Measurements from ENCODE around the gene DZIP1L.

Gene DZIP1L

DNA sequence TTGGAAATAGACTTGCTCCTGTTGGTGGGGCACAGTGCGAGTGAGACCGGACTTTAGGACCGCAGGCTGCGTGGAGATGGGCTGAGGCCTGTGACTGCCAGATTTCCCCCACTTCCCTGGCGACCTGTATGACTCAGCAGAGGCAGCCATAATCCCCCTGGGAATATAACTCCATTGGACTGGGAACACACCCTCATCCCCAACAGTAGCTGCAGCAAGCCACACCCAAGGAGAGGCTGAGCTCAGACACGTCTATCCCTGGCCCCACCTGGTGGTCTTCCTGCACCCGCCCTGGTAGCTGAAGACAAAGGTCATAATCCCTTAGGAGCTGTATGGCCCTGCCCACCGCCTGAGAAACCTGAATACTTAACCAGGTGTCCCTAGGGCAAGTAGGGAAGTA is 42.6 kb downstream of the DZIP1L start:
- TF ChIP-seq, protein P1, sequence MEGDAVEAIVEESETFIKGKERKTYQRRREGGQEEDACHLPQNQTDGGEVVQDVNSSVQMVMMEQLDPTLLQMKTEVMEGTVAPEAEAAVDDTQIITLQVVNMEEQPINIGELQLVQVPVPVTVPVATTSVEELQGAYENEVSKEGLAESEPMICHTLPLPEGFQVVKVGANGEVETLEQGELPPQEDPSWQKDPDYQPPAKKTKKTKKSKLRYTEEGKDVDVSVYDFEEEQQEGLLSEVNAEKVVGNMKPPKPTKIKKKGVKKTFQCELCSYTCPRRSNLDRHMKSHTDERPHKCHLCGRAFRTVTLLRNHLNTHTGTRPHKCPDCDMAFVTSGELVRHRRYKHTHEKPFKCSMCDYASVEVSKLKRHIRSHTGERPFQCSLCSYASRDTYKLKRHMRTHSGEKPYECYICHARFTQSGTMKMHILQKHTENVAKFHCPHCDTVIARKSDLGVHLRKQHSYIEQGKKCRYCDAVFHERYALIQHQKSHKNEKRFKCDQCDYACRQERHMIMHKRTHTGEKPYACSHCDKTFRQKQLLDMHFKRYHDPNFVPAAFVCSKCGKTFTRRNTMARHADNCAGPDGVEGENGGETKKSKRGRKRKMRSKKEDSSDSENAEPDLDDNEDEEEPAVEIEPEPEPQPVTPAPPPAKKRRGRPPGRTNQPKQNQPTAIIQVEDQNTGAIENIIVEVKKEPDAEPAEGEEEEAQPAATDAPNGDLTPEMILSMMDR (IDR thresholded peaks at IDR 0.05; ENCODE audit: low read depth, low read length) = no peak
- H3K27me3 ChIP-seq (ENCODE audit: insufficient read depth, low read depth, severe bottlenecking) = no peaks in the 10 kb centered on the region
- H3K4me3 ChIP-seq (ENCODE audit: low read depth, low read length) = no peak overlapping the region
- H3K36me3 ChIP-seq = peaks cover 80% of the 10 kb centered on the region
- peak overlapping the region; percentile 34 for H3K27ac ChIP-seq
- no peaks in the 10 kb centered on the region for H3K9me3 ChIP-seq (ENCODE audit: severe bottlenecking)
- peak; percentile 30 for DNase-seq

DNA sequence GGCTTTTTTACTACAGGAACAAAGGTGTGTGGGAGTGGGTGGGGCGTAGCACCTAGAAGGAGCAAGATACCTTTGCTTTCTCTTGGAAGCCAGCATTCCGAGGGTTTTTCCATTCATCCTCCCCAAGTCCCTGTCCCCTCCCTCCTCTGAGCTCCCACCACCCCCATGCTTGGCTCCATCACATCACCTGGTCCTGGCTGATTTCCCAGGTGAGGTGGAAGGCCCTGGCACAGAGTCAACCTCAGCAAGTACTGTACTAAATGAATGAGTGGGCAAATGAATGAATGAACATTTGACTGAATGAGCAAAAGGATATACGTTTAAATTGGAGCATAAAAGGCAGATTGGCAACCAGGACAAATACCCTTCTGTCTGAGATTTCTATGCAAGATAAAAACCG is 45.4 kb downstream of the DZIP1L start:
- TF ChIP-seq, protein P1 (IDR thresholded peaks at IDR 0.05; ENCODE audit: low read depth, low read length) = no peak
- Histone ChIP-seq H3K27me3 (ENCODE audit: insufficient read depth, low read depth, severe bottlenecking) (no peaks in the 10 kb centered on the region), H3K27ac (no peak overlapping the region), H3K36me3 (peaks cover 86% of the 10 kb centered on the region), H3K9me3 (ENCODE audit: severe bottlenecking) (no peaks in the 10 kb centered on the region), H3K4me3 (ENCODE audit: low read depth, low read length) (no peak overlapping the region)
- no peak for DNase-seq

DNA sequence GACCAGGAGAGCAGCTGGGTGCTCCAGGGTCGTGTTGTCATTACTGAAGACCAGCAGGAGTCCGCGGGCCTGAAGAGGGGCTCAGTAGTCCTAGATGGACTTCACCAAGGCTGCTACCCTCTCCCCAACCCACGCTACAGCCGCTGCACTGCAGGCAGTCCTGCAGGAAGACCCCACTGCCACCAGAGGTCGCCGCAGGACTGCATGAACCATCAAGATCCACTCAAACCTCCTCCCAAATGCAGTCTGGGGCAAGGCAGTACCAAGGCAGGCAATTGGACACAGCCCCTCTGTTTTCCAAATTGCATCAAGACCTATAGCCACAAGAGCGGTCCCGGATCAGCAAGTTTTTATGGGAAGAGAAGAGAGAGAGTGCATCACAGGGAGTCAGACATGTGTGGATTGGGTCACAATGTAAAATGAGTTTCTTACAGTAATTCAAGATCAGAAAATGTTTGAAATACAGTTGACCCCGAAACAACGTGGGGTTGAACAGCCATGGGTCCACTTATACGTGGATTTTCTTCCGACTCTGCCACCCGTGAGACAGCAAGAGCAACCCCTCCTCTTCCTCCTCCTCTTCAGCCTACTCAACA is 46.7 kb downstream of the DZIP1L start:
- H3K36me3 ChIP-seq = peaks cover 92% of the 10 kb centered on the region

DNA sequence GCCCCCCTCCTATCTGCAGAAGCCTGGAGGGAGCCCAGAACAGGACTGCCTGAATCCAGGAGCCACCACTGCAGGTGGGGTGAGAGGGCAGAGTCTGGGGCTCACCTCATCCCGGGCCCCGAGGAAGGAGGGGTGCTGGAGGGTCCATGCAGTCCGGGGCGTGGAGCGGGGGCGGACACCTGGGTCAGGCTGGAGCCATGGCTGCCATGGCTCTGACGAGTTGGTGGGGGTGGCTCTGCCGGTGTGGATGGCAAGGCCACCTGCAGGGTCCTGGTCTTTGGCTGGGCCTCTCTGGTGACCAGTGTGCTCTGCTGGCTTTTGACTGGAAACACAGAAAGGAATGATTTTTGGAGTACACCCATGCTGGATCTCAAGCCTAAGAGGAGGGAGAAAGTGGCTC is 47.4 kb downstream of the DZIP1L start:
- Histone ChIP-seq H3K27me3 (ENCODE audit: insufficient read depth, low read depth, severe bottlenecking) (no peaks in the 10 kb centered on the region), H3K4me3 (ENCODE audit: low read depth, low read length) (no peak overlapping the region), H3K9me3 (ENCODE audit: severe bottlenecking) (no peaks in the 10 kb centered on the region), H3K27ac (no peak overlapping the region), H3K36me3 (peaks cover 96% of the 10 kb centered on the region)
- no peak for DNase-seq
- TF ChIP-seq, protein P1 (IDR thresholded peaks at IDR 0.05; ENCODE audit: low read depth, low read length) = no peak

More for the DNA sequence above, 46.7 kb downstream of the DZIP1L start:
- no peak overlapping the region for H3K4me3 ChIP-seq (ENCODE audit: low read depth, low read length)
- no peaks in the 10 kb centered on the region for H3K9me3 ChIP-seq (ENCODE audit: severe bottlenecking)
- peak; percentile 69 for DNase-seq
- no peak overlapping the region for H3K27ac ChIP-seq
- TF ChIP-seq, protein P1 (IDR thresholded peaks at IDR 0.05; ENCODE audit: low read depth, low read length) = peak; percentile 99
- H3K27me3 ChIP-seq (ENCODE audit: insufficient read depth, low read depth, severe bottlenecking) = no peaks in the 10 kb centered on the region

DNA sequence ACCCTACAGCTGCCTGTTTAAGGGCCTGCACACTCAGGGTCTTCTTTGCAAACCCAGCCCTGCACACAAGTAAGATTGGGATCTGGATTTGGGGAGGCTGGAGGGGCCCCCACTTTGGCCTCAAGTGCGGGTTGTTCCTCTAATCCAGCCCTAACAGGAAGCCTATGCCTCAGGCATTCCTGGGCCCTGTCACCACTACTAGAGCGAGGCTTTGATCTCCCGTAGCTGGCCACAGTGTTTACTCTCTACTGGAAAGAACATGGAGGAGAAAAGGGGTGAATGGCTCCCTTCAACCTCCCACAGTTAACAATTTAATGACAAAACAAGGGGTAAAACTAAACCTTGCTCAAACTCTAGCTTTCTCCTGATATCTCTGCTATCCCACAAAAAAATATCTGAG is 48.4 kb downstream of the DZIP1L start:
- TF ChIP-seq, protein P1 (IDR thresholded peaks at IDR 0.05; ENCODE audit: low read depth, low read length) = no peak
- Histone ChIP-seq H3K36me3 (peaks cover 96% of the 10 kb centered on the region), H3K27me3 (ENCODE audit: insufficient read depth, low read depth, severe bottlenecking) (no peaks in the 10 kb centered on the region), H3K27ac (no peak overlapping the region), H3K4me3 (ENCODE audit: low read depth, low read length) (no peak overlapping the region), H3K9me3 (ENCODE audit: severe bottlenecking) (no peaks in the 10 kb centered on the region)
- no peak for DNase-seq

DNA sequence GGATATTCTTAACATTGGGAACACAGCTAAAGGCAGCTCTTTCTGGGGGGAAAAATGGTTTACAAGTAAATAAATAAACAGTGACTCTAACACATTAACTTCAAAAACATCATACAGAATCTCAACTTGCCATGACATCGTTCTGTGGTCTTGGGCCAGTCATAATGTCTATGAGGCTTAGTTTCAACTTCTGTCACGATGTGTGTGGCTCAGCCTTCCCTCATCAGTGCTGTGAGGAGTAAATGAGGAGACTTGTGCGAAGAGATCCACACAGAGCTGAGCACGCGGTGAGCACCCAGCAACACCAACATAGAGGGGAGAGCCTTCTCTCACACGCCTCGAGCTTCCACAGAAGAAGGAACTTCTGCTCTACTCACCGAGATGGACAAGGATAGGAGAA is 49.0 kb downstream of the DZIP1L start:
- Histone ChIP-seq H3K4me3 (ENCODE audit: low read depth, low read length) (no peak overlapping the region), H3K27ac (no peak overlapping the region), H3K9me3 (ENCODE audit: severe bottlenecking) (no peaks in the 10 kb centered on the region), H3K36me3 (peaks cover 96% of the 10 kb centered on the region), H3K27me3 (ENCODE audit: insufficient read depth, low read depth, severe bottlenecking) (no peaks in the 10 kb centered on the region)
- TF ChIP-seq, protein P1 (IDR thresholded peaks at IDR 0.05; ENCODE audit: low read depth, low read length) = no peak
- no peak for DNase-seq
